ENCODE results near the gene TMEM245. TPM values are rescaled to one million over a fixed set of nuclear protein-coding genes. Genes with fewer than 3 reads are reported as not detected.

Gene TMEM245
- total and polyA plus RNA-seq, 2 of the 13 experiments (the other 11 are each of a cell fraction or from before 2014, with no cell fraction given), result 53.5 to 55.4 TPM

DNA sequence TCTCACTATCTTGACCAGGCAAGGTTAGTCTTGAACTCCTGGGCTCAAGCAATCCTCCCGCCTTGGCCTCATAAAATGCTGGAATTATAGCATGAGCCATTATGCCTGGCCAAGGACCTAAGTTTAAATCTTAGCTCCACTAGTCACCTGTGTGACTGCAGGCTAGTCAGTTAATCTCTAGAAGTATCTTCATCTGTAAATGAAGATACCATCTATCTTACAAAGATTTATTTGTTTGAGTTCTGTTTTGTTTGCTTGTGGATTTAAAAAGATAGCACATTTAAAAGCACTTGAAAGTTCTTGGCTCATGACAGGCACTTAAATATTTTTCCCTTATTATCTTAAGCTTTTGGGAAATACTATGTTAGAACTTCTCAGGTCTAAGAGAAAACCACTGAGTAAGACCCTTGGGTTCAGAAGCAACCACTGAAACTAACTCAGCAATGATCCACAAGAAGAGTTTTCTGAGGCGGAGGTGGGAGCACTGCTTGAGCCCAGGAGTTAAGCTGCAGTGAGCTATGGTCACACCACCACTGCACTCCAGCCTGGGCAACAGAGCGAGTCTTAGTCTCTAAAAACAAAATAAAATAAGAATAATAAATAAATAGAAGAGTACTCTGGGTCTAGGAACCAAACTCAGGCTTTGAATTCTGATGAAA, 19.1 kb downstream of the TMEM245 start:
- Histone ChIP-seq H3K4me1 (ENCODE audit: insufficient read depth, low read length) (peaks cover 62% of the 10 kb centered on the region), H2AFZ (ENCODE audit: low read length) (no peak overlapping the region), H3K27me3 (ENCODE audit: control insufficient read depth in 1 of 2, insufficient read depth in 2 of 2, low read length in 2 of 2) (no peaks in the 10 kb centered on the region), H4K20me1 (ENCODE audit: insufficient read depth, low read length) (no peaks in the 10 kb centered on the region), H3K36me3 (replicated peaks in 1 of 2; ENCODE audit: control insufficient read depth in 1 of 2, insufficient read depth in 2 of 2, low read length in 2 of 2) (peaks cover 8 to 34% of the 10 kb centered on the region in 2 experiments), H3K4me2 (ENCODE audit: low read depth, low read length) (no peak overlapping the region), H3K9ac (ENCODE audit: insufficient read depth, low read depth, low read length) (no peak overlapping the region), H3K79me2 (ENCODE audit: insufficient read depth, low read length) (peaks cover 100% of the 10 kb centered on the region), H3K9me3 (ENCODE audit: low read length) (0 out of 2 replicates have a peak, but pooled peaks cover 8% of the 10 kb centered on the region), H3K4me3 (replicated peaks in 1 of 3; ENCODE audit: insufficient read depth in 1 of 3, low read depth in 2 of 3, low read length in 3 of 3) (no peak overlapping the region), H3K27ac (ENCODE audit: extremely low read length, insufficient read depth, low read length) (peak overlapping the region; percentile 18)
- CTCF ChIA-PET (ENCODE audit: low intra/inter-chr PET ratio, low total read pairs), result no interaction called here
- no peak for DNase-seq (ENCODE audit: low spot score)
- no peak for ATAC-seq
- intact Hi-C loops (cut with micrococcal nuclease; ENCODE audit: unreplicated experiment), result no loop called here
- no peak for FAIRE-seq
- 80% methylated on average over 3 of the region's 3 CpGs for WGBS (ENCODE audit: low lambda C conversion rate)
- no TSS peak for BruUV-seq (replicated peaks)
- in situ Hi-C loops (cut with HindIII; ENCODE audit: extremely low pct_ligation_motif_present, low pct_unique_long_range_greater_than_20kb), result no loop called here
- TF ChIP-seq, protein P1, sequence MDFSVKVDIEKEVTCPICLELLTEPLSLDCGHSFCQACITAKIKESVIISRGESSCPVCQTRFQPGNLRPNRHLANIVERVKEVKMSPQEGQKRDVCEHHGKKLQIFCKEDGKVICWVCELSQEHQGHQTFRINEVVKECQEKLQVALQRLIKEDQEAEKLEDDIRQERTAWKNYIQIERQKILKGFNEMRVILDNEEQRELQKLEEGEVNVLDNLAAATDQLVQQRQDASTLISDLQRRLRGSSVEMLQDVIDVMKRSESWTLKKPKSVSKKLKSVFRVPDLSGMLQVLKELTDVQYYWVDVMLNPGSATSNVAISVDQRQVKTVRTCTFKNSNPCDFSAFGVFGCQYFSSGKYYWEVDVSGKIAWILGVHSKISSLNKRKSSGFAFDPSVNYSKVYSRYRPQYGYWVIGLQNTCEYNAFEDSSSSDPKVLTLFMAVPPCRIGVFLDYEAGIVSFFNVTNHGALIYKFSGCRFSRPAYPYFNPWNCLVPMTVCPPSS (IDR thresholded peaks at IDR 0.05), result no peak
- TF ChIP-seq SYNCRIP (IDR thresholded peaks at IDR 0.05; ENCODE audit: insufficient read depth, low read depth, low read length) (no peak), GFI1 (CRISPR knock-in tag; IDR thresholded peaks at IDR 0.05; ENCODE audit: borderline replicate concordance) (no peak), ZNF263 (CRISPR knock-in tag; IDR thresholded peaks at IDR 0.05) (peak; percentile 78)
- POLR2A ChIA-PET, result interaction anchor here (1.2 to 2.1 kb wide), 3 partner anchors 9 to 19 kb away, joined by 3 to 9 read pairs (median 4); partner anchors contain the start of gene TMEM245

DNA sequence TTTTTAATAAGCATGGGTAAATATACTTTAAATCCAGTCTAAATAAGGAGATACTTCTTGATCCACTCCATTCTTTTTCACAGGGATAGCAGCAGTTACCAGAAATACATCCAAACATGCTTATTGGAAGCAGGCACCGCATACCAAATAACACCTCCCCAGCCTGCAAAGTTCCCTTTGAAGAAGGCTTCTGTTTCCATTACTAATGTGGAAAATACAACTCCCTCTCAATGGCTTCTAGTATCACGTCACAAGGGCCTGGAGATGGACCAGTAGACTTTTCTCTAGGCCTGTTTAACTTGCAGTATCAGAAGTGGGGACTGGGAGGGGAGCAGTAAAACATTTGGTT, 20.8 kb downstream of the TMEM245 start:
- H3K27ac ChIP-seq (ENCODE audit: extremely low read length, insufficient read depth, low read length), result peak overlapping the region; percentile 43
- intact Hi-C loops (cut with micrococcal nuclease; ENCODE audit: unreplicated experiment) (loop anchor here (1.0 to 5.0 kb wide), 2 partner anchors 33 to 83 kb away; no protein-coding TSS in a partner anchor), in situ Hi-C loops (cut with HindIII; ENCODE audit: extremely low pct_ligation_motif_present, low pct_unique_long_range_greater_than_20kb) (no loop called here)
- no peak overlapping the region for H3K9ac ChIP-seq (ENCODE audit: insufficient read depth, low read depth, low read length)
- H3K4me3 ChIP-seq (replicated peaks in 1 of 3; ENCODE audit: insufficient read depth in 1 of 3, low read depth in 2 of 3, low read length in 3 of 3), result no peak overlapping the region
- DNase-seq (ENCODE audit: low spot score), result no peak
- no peak overlapping the region for H2AFZ ChIP-seq (ENCODE audit: low read length)
- no peaks in the 10 kb centered on the region for H3K27me3 ChIP-seq (ENCODE audit: control insufficient read depth in 1 of 2, insufficient read depth in 2 of 2, low read length in 2 of 2)
- POLR2A ChIA-PET, result no interaction called here
- peaks cover 67% of the 10 kb centered on the region for H3K4me1 ChIP-seq (ENCODE audit: insufficient read depth, low read length)
- WGBS (ENCODE audit: low lambda C conversion rate), result 70% methylated on average over 2 of the region's 2 CpGs
- no peaks in the 10 kb centered on the region; the same call in 1 of the 2 replicates for H4K20me1 ChIP-seq (ENCODE audit: insufficient read depth, low read length)
- H3K36me3 ChIP-seq (replicated peaks in 1 of 2; ENCODE audit: control insufficient read depth in 1 of 2, insufficient read depth in 2 of 2, low read length in 2 of 2), result peaks cover 8 to 39% of the 10 kb centered on the region in 2 experiments; a peak in 4 of 5 replicates
- H3K4me2 ChIP-seq (ENCODE audit: low read depth, low read length), result peak overlapping the region; percentile 51
- peaks cover 100% of the 10 kb centered on the region for H3K79me2 ChIP-seq (ENCODE audit: insufficient read depth, low read length)
- no TSS peak for BruUV-seq (replicated peaks)
- CTCF ChIA-PET (ENCODE audit: low intra/inter-chr PET ratio, low total read pairs), result interaction anchor here (1.5 kb wide), 2 partner anchors 222 to 303 kb away, joined by 5 read pairs; partner anchors contain the start of gene EPB41L4B
- 0 out of 2 replicates have a peak, but pooled peaks cover 8% of the 10 kb centered on the region for H3K9me3 ChIP-seq (ENCODE audit: low read length)
- peak; percentile 61 for ATAC-seq
- FAIRE-seq, result no peak
- TF ChIP-seq ZNF10 (CRISPR knock-in tag; IDR thresholded peaks at IDR 0.05; ENCODE audit: borderline replicate concordance, low read depth) (no peak), RORA (CRISPR knock-in tag; IDR thresholded peaks at IDR 0.05) (no peak)
- TF ChIP-seq, protein P2, sequence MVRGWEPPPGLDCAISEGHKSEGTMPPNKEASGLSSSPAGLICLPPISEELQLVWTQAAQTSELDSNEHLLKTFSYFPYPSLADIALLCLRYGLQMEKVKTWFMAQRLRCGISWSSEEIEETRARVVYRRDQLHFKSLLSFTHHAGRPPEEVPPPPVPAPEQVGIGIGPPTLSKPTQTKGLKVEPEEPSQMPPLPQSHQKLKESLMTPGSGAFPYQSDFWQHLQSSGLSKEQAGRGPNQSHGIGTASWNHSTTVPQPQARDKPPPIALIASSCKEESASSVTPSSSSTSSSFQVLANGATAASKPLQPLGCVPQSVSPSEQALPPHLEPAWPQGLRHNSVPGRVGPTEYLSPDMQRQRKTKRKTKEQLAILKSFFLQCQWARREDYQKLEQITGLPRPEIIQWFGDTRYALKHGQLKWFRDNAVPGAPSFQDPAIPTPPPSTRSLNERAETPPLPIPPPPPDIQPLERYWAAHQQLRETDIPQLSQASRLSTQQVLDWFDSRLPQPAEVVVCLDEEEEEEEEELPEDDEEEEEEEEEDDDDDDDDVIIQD (CRISPR knock-in tag; IDR thresholded peaks at IDR 0.05; ENCODE audit: low read depth), result no peak
- TF ChIP-seq, protein P3, sequence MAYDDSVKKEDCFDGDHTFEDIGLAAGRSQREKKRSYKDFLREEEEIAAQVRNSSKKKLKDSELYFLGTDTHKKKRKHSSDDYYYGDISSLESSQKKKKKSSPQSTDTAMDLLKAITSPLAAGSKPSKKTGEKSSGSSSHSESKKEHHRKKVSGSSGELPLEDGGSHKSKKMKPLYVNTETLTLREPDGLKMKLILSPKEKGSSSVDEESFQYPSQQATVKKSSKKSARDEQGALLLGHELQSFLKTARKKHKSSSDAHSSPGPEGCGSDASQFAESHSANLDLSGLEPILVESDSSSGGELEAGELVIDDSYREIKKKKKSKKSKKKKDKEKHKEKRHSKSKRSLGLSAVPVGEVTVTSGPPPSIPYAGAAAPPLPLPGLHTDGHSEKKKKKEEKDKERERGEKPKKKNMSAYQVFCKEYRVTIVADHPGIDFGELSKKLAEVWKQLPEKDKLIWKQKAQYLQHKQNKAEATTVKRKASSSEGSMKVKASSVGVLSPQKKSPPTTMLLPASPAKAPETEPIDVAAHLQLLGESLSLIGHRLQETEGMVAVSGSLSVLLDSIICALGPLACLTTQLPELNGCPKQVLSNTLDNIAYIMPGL (CRISPR knock-in tag; IDR thresholded peaks at IDR 0.05; ENCODE audit: borderline replicate concordance in 1 of 2, low read depth in 1 of 2), result 0 out of 4 replicates have a peak, but pooled peaks of 1 of the 2 experiments have one; percentile 18
- TF ChIP-seq, protein P4, sequence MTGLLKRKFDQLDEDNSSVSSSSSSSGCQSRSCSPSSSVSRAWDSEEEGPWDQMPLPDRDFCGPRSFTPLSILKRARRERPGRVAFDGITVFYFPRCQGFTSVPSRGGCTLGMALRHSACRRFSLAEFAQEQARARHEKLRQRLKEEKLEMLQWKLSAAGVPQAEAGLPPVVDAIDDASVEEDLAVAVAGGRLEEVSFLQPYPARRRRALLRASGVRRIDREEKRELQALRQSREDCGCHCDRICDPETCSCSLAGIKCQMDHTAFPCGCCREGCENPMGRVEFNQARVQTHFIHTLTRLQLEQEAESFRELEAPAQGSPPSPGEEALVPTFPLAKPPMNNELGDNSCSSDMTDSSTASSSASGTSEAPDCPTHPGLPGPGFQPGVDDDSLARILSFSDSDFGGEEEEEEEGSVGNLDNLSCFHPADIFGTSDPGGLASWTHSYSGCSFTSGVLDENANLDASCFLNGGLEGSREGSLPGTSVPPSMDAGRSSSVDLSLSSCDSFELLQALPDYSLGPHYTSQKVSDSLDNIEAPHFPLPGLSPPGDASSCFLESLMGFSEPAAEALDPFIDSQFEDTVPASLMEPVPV (CRISPR knock-in tag; IDR thresholded peaks at IDR 0.05), result 0 out of 2 replicates have a peak, but pooled peaks have one; percentile 33

Data from HepG2 (cell line).